GM18505 (cell line): ENCODE data around the gene DUSP15.
"Not testable (repeated sequence)": the region's sequence is repeated elsewhere in the genome, so short reads cannot be mapped to it uniquely, and the experiment has no call there.

Experiments
- ATAC-seq: cut with Tn5 transposase; IDR thresholded peaks from one replicate; pipeline ENCODE4 v1.9.1; 2021; ENCODE audit not compliant: unreplicated experiment
- POLR2A ChIP-seq: IDR thresholded peaks from 4 replicates; pipeline ENCODE4 v1.6.1; 2011; ENCODE audit warnings: borderline replicate concordance; ENCODE audit not compliant: insufficient read depth, insufficient read length; ENCODE audit errors: extremely low read depth

Gene DUSP15

GRCh38 chr20:31821427-31821826, 48.9 kb downstream of the DUSP15 start:
- no peak for ATAC-seq
- TF ChIP-seq POLR2A: no peak

DNA sequence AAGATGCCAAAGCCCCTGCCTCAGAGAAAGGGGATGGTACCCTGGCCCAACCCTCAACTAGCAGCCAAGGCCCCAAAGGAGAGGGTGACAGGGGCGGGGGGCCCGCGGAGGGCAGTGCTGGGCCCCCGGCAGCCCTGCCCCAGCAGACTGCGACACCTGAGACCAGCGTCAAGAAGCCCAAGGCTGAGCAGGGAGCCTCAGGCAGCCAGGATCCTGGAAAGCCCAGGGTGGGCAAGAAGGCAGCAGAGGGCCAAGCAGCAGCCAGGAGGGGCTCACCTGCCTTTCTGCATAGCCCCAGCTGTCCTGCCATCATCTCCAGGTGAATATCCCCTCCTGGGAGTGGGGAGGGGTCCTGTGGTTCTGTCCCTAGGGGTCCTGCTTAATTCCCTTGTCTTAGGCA, 50.1 kb downstream of the DUSP15 start:
- no peak for TF ChIP-seq POLR2A
- ATAC-seq: no peak

DNA sequence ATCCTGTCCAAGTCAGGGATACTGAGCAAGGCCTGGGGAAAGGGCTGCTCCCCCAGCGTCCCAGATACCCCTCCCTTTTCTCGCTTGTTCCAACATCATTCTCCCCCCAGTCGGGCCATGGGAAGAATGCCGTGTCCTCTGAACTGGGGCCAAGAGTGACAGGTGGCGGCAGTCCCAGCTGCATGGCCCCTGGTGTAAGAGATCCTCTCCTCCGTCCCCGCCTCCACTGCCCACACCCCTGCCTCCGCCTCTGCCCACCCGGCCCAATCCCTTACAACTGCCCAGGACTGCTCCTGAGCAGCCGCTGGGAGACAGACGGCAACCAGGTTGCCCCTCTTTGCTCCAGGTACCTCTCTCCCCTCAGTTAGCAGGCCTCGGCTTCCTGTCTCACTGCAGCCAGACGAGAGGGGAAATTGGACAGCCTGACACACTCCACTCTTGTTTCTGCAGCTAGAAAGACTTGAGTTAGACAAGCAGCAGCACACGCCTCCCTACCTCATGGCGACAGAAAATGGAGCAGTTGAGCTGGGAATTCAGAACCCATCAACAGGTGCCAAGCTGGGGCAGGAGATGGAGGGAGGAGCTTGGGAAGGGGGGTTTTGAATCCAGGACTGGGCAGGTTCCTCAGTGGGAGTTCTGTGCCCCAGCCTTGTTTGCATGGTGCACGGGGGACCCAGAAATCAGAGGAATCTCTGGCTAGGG, 51.1 kb downstream of the DUSP15 start, which contains the start of gene MYLK2:
Gene MYLK2, plus strand, starts transcription at position 274 of the 702 bp plus-strand sequence. Its CDS starts 225 bp downstream, at position 499.
- no peak for TF ChIP-seq POLR2A
- no peak for ATAC-seq

GRCh38 chr20:31818376-31818908, 51.9 kb downstream of the DUSP15 start:
- no peak for ATAC-seq

GRCh38 chr20:31817461-31817860, 52.9 kb downstream of the DUSP15 start:
- no peak for TF ChIP-seq POLR2A
- ATAC-seq: no peak

More at GRCh38 chr20:31818376-31818908, 51.9 kb downstream of the DUSP15 start:
- no peak for TF ChIP-seq POLR2A

- ATAC-seq: no peak
- no peak for TF ChIP-seq POLR2A
Observed at GRCh38 chr20:31816221-31816620, 54.1 kb downstream of the DUSP15 start.

DNA sequence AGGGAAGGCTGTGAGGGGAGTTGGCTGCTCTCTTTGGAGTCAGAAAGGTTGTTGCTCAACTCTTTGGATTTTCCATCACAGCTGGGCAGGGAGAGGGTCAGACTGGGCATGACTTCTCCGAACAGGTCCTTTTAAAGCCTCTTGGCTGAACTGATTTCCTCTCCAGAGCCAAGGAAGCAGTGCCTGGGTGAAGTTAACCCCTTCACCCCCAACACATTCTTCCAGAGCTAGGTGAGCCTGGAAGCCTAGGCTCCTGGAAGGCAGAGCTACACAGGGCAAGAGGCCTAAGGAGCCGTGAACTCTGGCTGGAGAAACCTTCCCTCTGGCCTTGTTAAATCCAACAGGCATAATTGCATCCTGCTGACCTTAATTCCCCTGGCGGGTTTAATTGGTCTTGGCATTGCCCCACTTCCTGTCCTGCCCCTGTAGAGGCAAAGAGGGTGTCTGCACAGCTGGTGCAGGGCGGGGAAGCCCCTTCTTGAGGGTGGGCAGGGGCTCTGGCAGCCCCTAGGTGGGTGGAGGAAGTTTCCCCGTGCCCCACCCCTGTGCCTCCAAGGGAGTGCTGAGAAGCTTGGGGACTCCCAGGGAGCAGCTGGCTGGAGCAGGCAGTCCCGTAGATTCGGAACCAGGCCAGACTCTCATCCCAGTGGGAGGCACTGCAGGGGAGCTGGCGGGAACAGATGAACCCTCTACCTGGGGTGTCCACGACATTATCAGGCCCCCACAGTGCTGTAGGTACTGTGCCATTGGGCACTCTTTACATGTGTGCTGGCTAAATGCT, 54.7 kb downstream of the DUSP15 start:
- ATAC-seq: no peak
- TF ChIP-seq POLR2A: no peak

DNA sequence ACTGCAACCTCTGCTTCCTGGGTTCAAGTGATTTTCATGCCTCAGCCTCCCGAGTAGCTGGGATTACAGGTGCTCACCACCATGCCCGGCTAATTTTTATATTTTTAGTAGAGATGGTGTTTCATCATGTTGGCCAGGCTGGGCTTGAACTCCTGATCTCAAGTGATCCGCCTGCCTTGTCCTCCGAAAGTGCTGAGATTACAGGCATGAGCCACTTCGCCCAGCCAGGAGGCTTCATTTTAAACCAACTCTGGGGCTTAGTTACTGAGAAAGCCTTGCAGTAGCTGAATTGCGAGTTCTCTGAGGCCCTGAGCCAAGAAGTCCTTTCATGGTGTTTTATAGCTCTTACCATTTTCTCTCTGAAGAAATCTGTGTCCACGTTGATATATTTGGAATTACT, 56.2 kb downstream of the DUSP15 start:
- not testable (repeated sequence) for ATAC-seq

GRCh38 chr20:31813611-31814010, 56.7 kb downstream of the DUSP15 start:
- no peak for ATAC-seq
- no peak for TF ChIP-seq POLR2A

DNA sequence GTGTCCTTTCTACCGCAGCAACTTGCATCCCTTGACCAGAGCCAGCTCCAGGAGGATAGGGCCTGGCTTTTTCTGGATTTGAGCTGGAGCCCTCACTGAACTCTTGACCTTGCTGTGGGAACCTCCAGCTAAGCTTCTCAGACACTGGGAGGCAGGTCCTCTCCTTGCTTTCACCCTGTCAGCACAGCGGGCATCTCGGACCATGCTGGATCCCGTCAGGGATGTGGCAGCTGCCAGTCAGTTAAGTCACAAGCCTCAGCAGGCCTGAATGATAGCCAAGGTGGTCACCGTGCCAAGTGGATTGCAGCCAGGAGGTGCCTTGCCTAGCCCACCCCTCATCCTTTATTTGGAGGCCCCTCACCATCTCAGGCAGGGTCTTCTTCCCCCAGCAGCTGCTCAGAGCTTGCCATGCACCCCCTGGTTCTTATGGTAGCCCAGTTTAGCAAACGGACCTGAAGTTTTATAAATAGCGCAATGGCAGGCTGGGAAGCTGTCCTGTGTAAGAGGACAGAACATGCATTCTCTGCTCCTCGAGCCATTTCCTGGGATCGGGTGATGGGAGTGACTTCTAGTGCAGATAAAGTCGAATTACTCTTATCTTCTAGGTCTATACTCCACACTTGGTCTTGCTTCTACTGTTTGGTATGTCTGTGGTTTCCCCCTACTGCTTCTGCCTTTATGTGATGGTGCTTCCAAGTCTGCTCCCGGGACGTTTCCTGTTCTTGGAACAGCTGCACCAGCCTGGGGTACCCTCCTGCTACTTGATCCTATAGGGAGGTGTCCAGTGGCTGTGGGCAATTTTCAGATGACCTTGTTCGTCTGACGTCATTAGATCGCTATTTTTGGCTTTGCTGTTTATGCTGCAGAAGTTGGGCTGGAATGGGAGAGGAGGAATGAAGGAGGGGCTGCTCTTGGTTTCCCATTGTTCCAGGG, 58.3 kb downstream of the DUSP15 start:
- no peak for ATAC-seq
- no peak for TF ChIP-seq POLR2A

- TF ChIP-seq POLR2A: no peak
- ATAC-seq: no peak
Observed at GRCh38 chr20:31811198-31811597, 59.1 kb downstream of the DUSP15 start.
